Gastrocnemius medialis (tissue), 4 donors: Measurements from ENCODE around the gene PTPRM. TPM values are rescaled to one million over a fixed set of nuclear protein-coding genes. Genes with fewer than 3 reads are reported as not detected.

Source experiments
- ATAC-seq, 2 donors: fragments of 150-250 bp; one replicate each; pipeline ENCODE4 v1.9.1; 2016
- DNase-seq, 2 donors: peaks; one replicate each; pipeline ENCODE4 v3.0.0-alpha.2; 2019
- H3K27ac ChIP-seq, 4 donors: fragments of 200-600 bp; sonication (generic); 1 replicate in 1 of 4; 2 replicates in 3 of 4; pipeline ENCODE4 v1.5.1; 2016 to 2018; ENCODE audit warnings: mild to moderate bottlenecking in 2 of 4, moderate library complexity in 1 of 4
- H3K27me3 ChIP-seq, 3 donors: fragments of 200-600 bp; sonication (generic) in 2 of 3; 1 replicate in 1 of 3; 2 replicates in 2 of 3; pipeline versions ENCODE4 v1.5.1 to v1.6.0; 2016 to 2019; ENCODE audit warnings: mild to moderate bottlenecking in 1 of 3, moderate library complexity in 1 of 3
- H3K36me3 ChIP-seq, 2 donors: fragments of 200-600 bp; sonication (generic) in 1 of 2; one replicate each; pipeline ENCODE4 v1.5.1; 2017 to 2018
- H3K4me1 ChIP-seq, 2 donors: fragments of 200-600 bp; sonication (generic) in 1 of 2; one replicate each; pipeline ENCODE4 v1.5.1; 2016 to 2017; ENCODE audit warnings: mild to moderate bottlenecking in 2 of 2
- H3K4me3 ChIP-seq, 4 donors: fragments of 200-600 bp; sonication (generic) in 3 of 4; 1 replicate in 1 of 4; 2 replicates in 3 of 4; pipeline ENCODE4 v1.5.1; 2016 to 2019; ENCODE audit warnings: mild to moderate bottlenecking in 2 of 4
- H3K9me3 ChIP-seq, 3 donors: fragments of 200-600 bp; sonication (generic) in 2 of 3; 1 replicate in 1 of 3; 2 replicates in 2 of 3; pipeline ENCODE4 v1.5.1; 2016 to 2019
- POLR2A ChIP-seq, 2 donors: fragments of 450-650 bp; IDR thresholded peaks; one replicate each; pipeline ENCODE4 v1.6.1; 2017; ENCODE audit warnings: antibody characterized with exemption in 2 of 2, mild to moderate bottlenecking in 2 of 2, moderate library complexity in 2 of 2
- in situ Hi-C, 4 donors: fragments of 200-750 bp; cut with MboI; loops; one replicate each; pipeline versions ENCODE4 v1.15.0 to v1.8.0; 2017; ENCODE audit warnings: low sequenced_read_pairs in 4 of 4
- intact Hi-C: fragments of 100-400 bp; cut with DNase I; formaldehyde crosslinking; loops from one replicate; pipeline ENCODE4 v1.15.1; 2023; ENCODE audit warnings: low total_unique reads
- total RNA-seq, 4 donors: library from RNA; depleted of rRNA; stranded (reverse); fragments of >200 nt; gene quantifications; one replicate each; pipeline versions ENCODE4 v1.1.0 to v1.2.3, GENCODE V29; 2016
- TF ChIP-seq, protein P1 (sequence below), 5 experiments: fragments of 450-650 bp in 3 of 5; fragments of 200-600 bp in 2 of 5; sonication (generic) in 2 of 5; IDR thresholded peaks in 4 of 5; conservative IDR thresholded peaks in 1 of 5; 1 replicate in 4 of 5; 2 replicates in 1 of 5; pipeline ENCODE4 v1.5.1; 2016 to 2019; ENCODE audit warnings: antibody characterized with exemption in 5 of 5, mild to moderate bottlenecking in 3 of 5, moderate library complexity in 3 of 5

Gene PTPRM
- total RNA-seq, 4 donors from 2014 or later: 52.6 to 79.3 (median 63.8) TPM

DNA sequence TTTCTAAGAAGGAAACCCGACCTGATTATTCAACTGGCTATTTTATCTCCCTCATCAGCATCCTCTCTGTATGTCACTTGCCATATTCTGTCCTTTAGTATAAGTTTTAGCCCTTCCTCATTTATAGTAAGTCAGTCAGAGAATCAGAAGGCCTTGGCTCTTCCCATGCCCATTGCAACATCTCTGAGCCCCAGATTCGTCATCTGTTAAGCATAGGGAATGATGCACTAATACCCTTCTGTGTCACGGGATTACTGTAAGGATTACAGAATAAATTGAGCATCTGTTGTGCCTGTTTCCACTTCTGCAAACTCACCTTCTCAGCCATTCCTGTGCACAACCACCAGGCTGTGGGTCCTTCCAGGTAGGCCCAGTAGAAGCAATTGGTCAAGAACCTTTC lies 784.0 kb downstream of the PTPRM start:
- DNase-seq (no peak), ATAC-seq (no peak)
- TF ChIP-seq, protein P1, sequence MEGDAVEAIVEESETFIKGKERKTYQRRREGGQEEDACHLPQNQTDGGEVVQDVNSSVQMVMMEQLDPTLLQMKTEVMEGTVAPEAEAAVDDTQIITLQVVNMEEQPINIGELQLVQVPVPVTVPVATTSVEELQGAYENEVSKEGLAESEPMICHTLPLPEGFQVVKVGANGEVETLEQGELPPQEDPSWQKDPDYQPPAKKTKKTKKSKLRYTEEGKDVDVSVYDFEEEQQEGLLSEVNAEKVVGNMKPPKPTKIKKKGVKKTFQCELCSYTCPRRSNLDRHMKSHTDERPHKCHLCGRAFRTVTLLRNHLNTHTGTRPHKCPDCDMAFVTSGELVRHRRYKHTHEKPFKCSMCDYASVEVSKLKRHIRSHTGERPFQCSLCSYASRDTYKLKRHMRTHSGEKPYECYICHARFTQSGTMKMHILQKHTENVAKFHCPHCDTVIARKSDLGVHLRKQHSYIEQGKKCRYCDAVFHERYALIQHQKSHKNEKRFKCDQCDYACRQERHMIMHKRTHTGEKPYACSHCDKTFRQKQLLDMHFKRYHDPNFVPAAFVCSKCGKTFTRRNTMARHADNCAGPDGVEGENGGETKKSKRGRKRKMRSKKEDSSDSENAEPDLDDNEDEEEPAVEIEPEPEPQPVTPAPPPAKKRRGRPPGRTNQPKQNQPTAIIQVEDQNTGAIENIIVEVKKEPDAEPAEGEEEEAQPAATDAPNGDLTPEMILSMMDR (IDR thresholded peaks at IDR 0.05 in 4 of 5, conservative IDR thresholded peaks at IDR 0.05 in 1 of 5): no peak
- H3K4me3 ChIP-seq: no peak overlapping the region
- no peak overlapping the region for H3K27ac ChIP-seq
- no peaks in the 10 kb centered on the region for H3K27me3 ChIP-seq
- no peaks in the 10 kb centered on the region for H3K9me3 ChIP-seq
- no peaks in the 10 kb centered on the region for H3K36me3 ChIP-seq
- intact Hi-C loops: no loop called here
- in situ Hi-C loops: no loop called here
- no peaks in the 10 kb centered on the region for H3K4me1 ChIP-seq

DNA sequence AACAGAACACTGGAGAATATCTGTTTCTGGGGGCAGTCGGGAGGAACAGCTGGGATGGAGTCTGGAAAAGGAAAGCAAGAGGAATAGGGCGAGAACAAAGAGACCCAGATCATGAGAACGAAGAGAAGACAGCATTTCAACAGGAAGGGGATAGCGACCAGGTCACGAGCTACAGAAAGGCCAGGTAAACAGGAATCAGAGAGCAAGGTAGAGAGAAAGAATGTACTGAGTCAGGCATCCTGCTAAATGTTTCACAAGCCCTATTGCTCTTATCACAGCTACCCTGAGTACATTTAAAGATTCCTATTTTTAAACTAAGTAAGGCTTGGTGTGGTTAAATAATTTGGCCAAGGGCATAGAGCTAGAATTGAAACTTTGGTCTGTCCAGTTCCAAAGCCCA lies 787.2 kb downstream of the PTPRM start:
- no peak overlapping the region for H3K27ac ChIP-seq
- no peaks in the 10 kb centered on the region for H3K9me3 ChIP-seq
- ATAC-seq (no peak), DNase-seq (no peak)
- no peaks in the 10 kb centered on the region for H3K27me3 ChIP-seq
- H3K36me3 ChIP-seq: no peaks in the 10 kb centered on the region
- in situ Hi-C loops (no loop called here), intact Hi-C loops (no loop called here)
- no peak overlapping the region for H3K4me3 ChIP-seq
- TF ChIP-seq POLR2A (IDR thresholded peaks at IDR 0.05): no peak
- TF ChIP-seq, protein P1 (IDR thresholded peaks at IDR 0.05 in 4 of 5, conservative IDR thresholded peaks at IDR 0.05 in 1 of 5): no peak
- H3K4me1 ChIP-seq: no peaks in the 10 kb centered on the region

DNA sequence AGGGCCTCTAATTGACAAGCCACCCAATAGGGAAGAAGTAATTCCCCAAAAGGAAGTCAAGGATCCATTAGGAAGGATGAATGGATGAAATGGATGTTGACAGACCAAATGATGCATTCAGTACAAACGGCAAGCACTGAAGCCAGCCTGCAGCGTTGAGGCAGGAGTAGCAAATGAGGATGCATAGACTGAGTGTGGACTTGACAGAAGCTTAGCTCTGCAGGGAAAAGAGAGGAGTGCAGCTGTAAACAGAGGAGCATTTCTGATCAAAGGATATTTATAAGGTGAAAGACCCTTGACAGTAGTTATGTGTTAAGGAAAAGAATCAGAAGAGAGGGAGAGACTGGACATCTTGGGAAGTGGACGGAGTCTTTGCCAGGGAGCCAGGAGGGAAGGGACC lies 788.9 kb downstream of the PTPRM start:
- in situ Hi-C loops (no loop called here), intact Hi-C loops (no loop called here)
- DNase-seq (no peak), ATAC-seq (no peak)
- no peak overlapping the region for H3K27ac ChIP-seq
- H3K4me3 ChIP-seq: no peak overlapping the region
- H3K9me3 ChIP-seq: no peaks in the 10 kb centered on the region
- no peaks in the 10 kb centered on the region for H3K27me3 ChIP-seq
- TF ChIP-seq POLR2A (IDR thresholded peaks at IDR 0.05): no peak
- TF ChIP-seq, protein P1 (IDR thresholded peaks at IDR 0.05 in 4 of 5, conservative IDR thresholded peaks at IDR 0.05 in 1 of 5): no peak
- no peaks in the 10 kb centered on the region for H3K4me1 ChIP-seq
- no peaks in the 10 kb centered on the region for H3K36me3 ChIP-seq

DNA sequence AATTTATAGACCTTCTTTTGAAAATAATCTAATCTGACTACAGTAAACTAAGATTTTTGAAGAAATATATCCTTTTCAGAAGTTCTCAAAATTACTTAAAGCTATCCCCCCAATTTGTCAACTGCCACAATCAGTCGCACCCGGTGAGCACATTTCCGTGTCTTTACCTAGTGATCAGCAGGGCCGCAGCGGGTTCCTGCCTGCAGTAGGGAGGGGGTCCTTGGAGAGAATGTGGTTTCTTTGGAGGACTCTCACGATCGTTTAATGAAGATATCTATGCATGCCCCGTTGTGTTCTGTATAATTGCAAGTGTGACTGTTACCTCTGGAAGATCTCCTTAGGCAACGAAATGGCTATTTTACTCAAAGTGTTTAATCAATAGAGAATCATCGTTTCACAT lies 790.2 kb downstream of the PTPRM start:
- intact Hi-C loops (no loop called here), in situ Hi-C loops (no loop called here)
- no peaks in the 10 kb centered on the region for H3K27me3 ChIP-seq
- no peaks in the 10 kb centered on the region for H3K9me3 ChIP-seq
- H3K4me1 ChIP-seq: no peaks in the 10 kb centered on the region
- H3K36me3 ChIP-seq: no peaks in the 10 kb centered on the region
- H3K4me3 ChIP-seq: no peak overlapping the region
- ATAC-seq (no peak), DNase-seq (no peak)
- H3K27ac ChIP-seq: no peak overlapping the region
- TF ChIP-seq, protein P1 (IDR thresholded peaks at IDR 0.05 in 4 of 5, conservative IDR thresholded peaks at IDR 0.05 in 1 of 5): no peak
- TF ChIP-seq POLR2A (IDR thresholded peaks at IDR 0.05): no peak

DNA sequence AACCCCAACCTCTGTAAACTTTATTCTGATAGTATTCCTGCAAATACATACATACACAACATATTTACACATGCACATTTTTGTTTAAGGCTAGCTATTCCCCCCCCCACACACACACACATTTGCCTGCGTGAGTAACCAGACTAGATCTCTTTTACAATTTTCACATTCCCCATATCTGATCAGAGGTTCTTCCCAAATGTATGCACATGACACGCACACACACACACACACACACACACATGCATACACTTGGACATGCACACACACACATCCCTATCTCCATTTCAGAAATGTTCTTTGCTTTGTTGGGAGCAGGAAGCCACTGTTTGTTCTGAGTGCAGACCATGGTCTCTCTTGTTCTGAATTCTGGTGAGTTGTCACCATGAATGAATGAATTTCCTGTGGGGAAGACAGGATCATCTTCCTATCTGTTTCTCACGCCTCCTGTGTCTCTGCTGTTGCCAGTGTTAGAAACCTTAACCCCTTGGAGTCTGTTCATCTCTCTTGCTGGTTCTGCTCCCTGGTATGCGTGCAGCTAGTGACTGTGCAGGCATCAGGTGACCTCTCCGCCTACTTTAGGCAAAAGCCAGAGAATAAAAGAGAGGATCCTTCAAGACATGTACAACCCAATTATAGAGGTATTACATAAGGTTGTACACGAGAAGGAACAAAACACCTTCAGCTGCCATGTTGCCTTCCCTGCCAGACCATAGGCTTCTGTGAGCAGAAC lies 791.1 kb downstream of the PTPRM start:
- Histone ChIP-seq H3K36me3 (no peaks in the 10 kb centered on the region), H3K4me3 (no peak overlapping the region), H3K4me1 (no peaks in the 10 kb centered on the region), H3K27me3 (no peaks in the 10 kb centered on the region), H3K27ac (no peak overlapping the region), H3K9me3 (no peaks in the 10 kb centered on the region)
- TF ChIP-seq, protein P1 (IDR thresholded peaks at IDR 0.05 in 4 of 5, conservative IDR thresholded peaks at IDR 0.05 in 1 of 5): no peak
- TF ChIP-seq POLR2A (IDR thresholded peaks at IDR 0.05): no peak
- in situ Hi-C loops (no loop called here), intact Hi-C loops (no loop called here)
- ATAC-seq (peak; percentile 27 to 43), DNase-seq (no peak)
